Endothelial cell of umbilical vein (primary cell): Measurements from ENCODE around the gene DHRS7B. TPM values are rescaled to one million over a fixed set of nuclear protein-coding genes. Genes with fewer than 3 reads are reported as not detected.

Experiments
- BruUV-seq: library from RNA; stranded (reverse); fragments of 400-500 nt; replicated peaks from 2 replicates; lab custom pipeline; 2021; lab: Mats Ljungman, UMichigan
- CTCF ChIA-PET: fragments of 300-600, 350-600 bp; sonication (Branson Sonifier 250); formaldehyde crosslinking; loops from one replicate; lab custom pipeline; 2021; ENCODE audit warnings: antibody characterized with exemption, inconsistent platforms; lab: Charles Lee
- POLR2A ChIA-PET: fragments of 300-600, 350-600 bp; sonication (Branson Sonifier 250); formaldehyde crosslinking; loops from one replicate; lab custom pipeline; 2021; ENCODE audit warnings: antibody characterized with exemption, inconsistent platforms; lab: Charles Lee
- DNase-seq: peaks from one replicate; pipeline ENCODE4 v3.0.0-alpha.2; 2011; ENCODE audit warnings: low read depth, low spot score
- FAIRE-seq: peaks from 2 replicates; lab custom pipeline; 2011; peaks lifted over from hg19 to GRCh38; lab: Jason Lieb, UNC
- H2AFZ ChIP-seq: 2 replicates; pipeline ENCODE4 v1.6.0; 2012; ENCODE audit warnings: low read depth, low read length, control low read depth, inconsistent platforms
- H3K27ac ChIP-seq: 2 replicates; pipeline ENCODE4 v1.5.1; 2011; ENCODE audit warnings: low read depth, mild to moderate bottlenecking, control low read depth, low read length, moderate library complexity; ENCODE audit not compliant: insufficient read depth
- H3K27me3 ChIP-seq, 2 experiments: 2 replicates each; pipeline versions ENCODE4 v1.6.0 to v1.6.1; 2011; ENCODE audit warnings: low read length in 2 of 2, mixed read lengths in 1 of 2; ENCODE audit not compliant: control insufficient read depth in 2 of 2, insufficient read depth in 2 of 2
- H3K36me3 ChIP-seq, 2 experiments: 2 replicates in 1 of 2; 3 replicates in 1 of 2; pipeline ENCODE4 v1.5.1; 2011; ENCODE audit warnings: low read length in 2 of 2, mild to moderate bottlenecking in 1 of 2, moderate library complexity in 1 of 2; ENCODE audit not compliant: control insufficient read depth in 2 of 2, insufficient read depth in 2 of 2; ENCODE audit errors: extremely low read depth in 1 of 2
- H3K4me1 ChIP-seq: 3 replicates; pipeline ENCODE4 v1.5.1; 2011; ENCODE audit warnings: mild to moderate bottlenecking, low read length; ENCODE audit not compliant: control insufficient read depth, insufficient read depth; ENCODE audit errors: extremely low read depth
- H3K4me2 ChIP-seq: 2 replicates; pipeline ENCODE4 v1.6.1; 2011; ENCODE audit warnings: low read length, control low read depth, mixed read lengths; ENCODE audit not compliant: insufficient read depth
- H3K4me3 ChIP-seq, 3 experiments: fragments of 200-600 bp in 1 of 3; sonication (generic), shearing (Covaris generic) in 1 of 3; replicated peaks in 1 of 3; 2 replicates each; pipeline ENCODE4 v1.5.1; 2011 to 2016; ENCODE audit warnings: control low read depth in 3 of 3, low read length in 3 of 3, mild to moderate bottlenecking in 2 of 3, inconsistent platforms in 1 of 3, low read depth in 1 of 3, moderate library complexity in 1 of 3; ENCODE audit not compliant: insufficient read depth in 1 of 3
- H3K79me2 ChIP-seq: 2 replicates; pipeline ENCODE4 v1.6.0; 2012; ENCODE audit warnings: low read length, inconsistent platforms; ENCODE audit not compliant: control insufficient read depth, insufficient read depth
- H3K9ac ChIP-seq: replicated peaks from 2 replicates; pipeline ENCODE3; 2011; ENCODE audit warnings: low read length, control low read depth; ENCODE audit not compliant: insufficient read depth; ENCODE audit errors: extremely low read depth
- H3K9me1 ChIP-seq: replicated peaks from 3 replicates; pipeline ENCODE4 v1.6.0; 2011; ENCODE audit warnings: mild to moderate bottlenecking, low read length; ENCODE audit not compliant: control insufficient read depth, insufficient read depth; ENCODE audit errors: extremely low read depth
- H3K9me3 ChIP-seq: replicated peaks from 2 replicates; pipeline ENCODE4 v1.5.1; 2012; ENCODE audit warnings: low read length, inconsistent platforms; ENCODE audit not compliant: control insufficient read depth, insufficient read depth
- H4K20me1 ChIP-seq: replicated peaks from 2 replicates; pipeline ENCODE3; 2011; ENCODE audit warnings: mild to moderate bottlenecking, low read length; ENCODE audit not compliant: control insufficient read depth, insufficient read depth; ENCODE audit errors: extremely low read depth
- CTCF ChIP-seq, 2 donors: IDR thresholded peaks; 1 replicate in 1 of 2; 2 replicates in 1 of 2; pipeline ENCODE4 v1.5.1; 2011; ENCODE audit warnings: low read length in 2 of 2, mild to moderate bottlenecking in 2 of 2, moderate library complexity in 2 of 2, control low read depth in 1 of 2, inconsistent platforms in 1 of 2, low read depth in 1 of 2; ENCODE audit not compliant: insufficient read depth in 1 of 2; ENCODE audit errors: extremely low read depth in 1 of 2
- EZH2 ChIP-seq: IDR thresholded peaks from 2 replicates; pipeline ENCODE4 v1.6.1; 2012; ENCODE audit warnings: borderline replicate concordance, low read depth, mild to moderate bottlenecking, moderate library complexity, low read length, inconsistent platforms; ENCODE audit not compliant: severe bottlenecking
- FOS ChIP-seq: IDR thresholded peaks from 2 replicates; pipeline ENCODE4 v1.6.1; 2011; ENCODE audit warnings: mild to moderate bottlenecking, low read length, moderate library complexity, borderline replicate concordance; ENCODE audit not compliant: insufficient read depth
- GATA2 ChIP-seq: IDR thresholded peaks from 2 replicates; pipeline ENCODE4 v1.7.0; 2011; ENCODE audit warnings: low read depth, mild to moderate bottlenecking, moderate library complexity, mixed read lengths, low read length; ENCODE audit not compliant: insufficient read length, insufficient read depth
- JUN ChIP-seq: IDR thresholded peaks from 2 replicates; pipeline ENCODE4 v1.6.1; 2011; ENCODE audit warnings: borderline replicate concordance, low read depth; ENCODE audit not compliant: insufficient read length, insufficient read depth
- MAX ChIP-seq: IDR thresholded peaks from 2 replicates; pipeline ENCODE4 v1.6.1; 2011; ENCODE audit not compliant: insufficient read depth, insufficient read length
- MYC ChIP-seq: IDR thresholded peaks from one replicate; pipeline ENCODE4 v1.6.1; 2011; ENCODE audit warnings: mild to moderate bottlenecking, low read depth, low read length
- POLR2A ChIP-seq: IDR thresholded peaks from 2 replicates; pipeline ENCODE4 v1.6.1; 2012; ENCODE audit warnings: low read depth, mild to moderate bottlenecking, control low read depth, low read length
- POLR2AphosphoS5 ChIP-seq: IDR thresholded peaks from 2 replicates; pipeline ENCODE4 v1.6.1; 2012; ENCODE audit warnings: low read depth, mild to moderate bottlenecking, control low read depth, low read length, moderate library complexity; ENCODE audit not compliant: insufficient read depth
- dilution Hi-C: fragments of 300-500 bp; cut with MboI; formaldehyde crosslinking; loops from one replicate; pipeline ENCODE4 v1.15.0; 2019; ENCODE audit warnings: low sequenced_read_pairs; ENCODE audit not compliant: extremely low pct_ligation_motif_present
- intact Hi-C: fragments of 100-400 bp; cut with micrococcal nuclease; formaldehyde crosslinking; loops from one replicate; pipeline ENCODE4 v1.10.0; 2022
- polyA plus RNA-seq, 4 experiments: library from polyadenylated mRNA; depleted of rRNA in 3 of 4; stranded (reverse) in 3 of 4; unstranded in 1 of 4; fragments of >200 nt; gene quantifications; 2 replicates each; pipeline versions ENCODE4 v1.2.1 to v1.2.3, GENCODE V29; 2011 to 2012; ENCODE audit warnings: missing spikeins in 1 of 4
- total RNA-seq: library from RNA; stranded (reverse); gene quantifications from 2 replicates; pipeline ENCODE4 v1.2.3, GENCODE V29; 2021

The DHRS7B gene
- total and polyA plus RNA-seq, 2 donors (not counting 3 experiments of a cell fraction or from before 2014, with no cell fraction given) = 14.0 to 28.1 TPM

GRCh38 chr17:21171309-21171922 is 44.7 kb downstream of the DHRS7B start:
- H3K27ac ChIP-seq = no peak overlapping the region
- intact Hi-C loops = no loop called here
- H3K4me3 ChIP-seq = no peak overlapping the region
- BruUV-seq = no TSS peak
- no peak for FAIRE-seq
- TF ChIP-seq POLR2AphosphoS5 = no peak
- no peak for TF ChIP-seq MAX
- H3K9me3 ChIP-seq = no peaks in the 10 kb centered on the region
- H3K79me2 ChIP-seq = no peaks in the 10 kb centered on the region
- dilution Hi-C loops = no loop called here
- H3K9ac ChIP-seq = no peak overlapping the region
- no peaks in the 10 kb centered on the region for H3K4me1 ChIP-seq
- no peaks in the 10 kb centered on the region for H3K9me1 ChIP-seq
- POLR2A ChIA-PET = no interaction called here
- no peak overlapping the region for H3K4me2 ChIP-seq
- no peaks in the 10 kb centered on the region for H4K20me1 ChIP-seq
- H3K27me3 ChIP-seq = no peaks in the 10 kb centered on the region
- CTCF ChIA-PET = no interaction called here
- no peak for DNase-seq
- H2AFZ ChIP-seq = no peak overlapping the region
- no peaks in the 10 kb centered on the region for H3K36me3 ChIP-seq

DNA sequence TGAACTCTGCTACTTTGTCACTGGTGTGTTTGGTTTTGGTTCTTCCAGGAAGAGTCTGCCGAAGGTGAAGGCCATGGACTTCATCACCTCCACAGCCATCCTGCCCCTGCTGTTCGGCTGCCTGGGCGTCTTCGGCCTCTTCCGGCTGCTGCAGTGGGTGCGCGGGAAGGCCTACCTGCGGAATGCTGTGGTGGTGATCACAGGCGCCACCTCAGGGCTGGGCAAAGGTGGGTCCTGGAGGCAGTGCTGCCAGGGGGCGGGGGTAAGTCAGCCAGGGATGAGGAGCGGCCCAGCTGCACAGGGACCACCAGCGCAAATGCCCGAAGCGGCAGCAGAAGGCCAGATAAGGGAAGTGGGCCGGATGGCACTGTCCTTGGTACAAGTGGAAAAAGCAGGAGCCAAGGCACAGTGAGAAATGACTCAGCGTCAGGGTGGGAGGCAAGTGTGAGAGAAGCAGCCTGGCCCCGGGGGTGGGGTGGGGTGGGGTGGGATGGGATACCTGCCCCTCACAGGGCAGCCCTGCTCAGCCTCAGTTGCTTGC is 45.3 kb downstream of the DHRS7B start:
- FAIRE-seq = no peak
- Histone ChIP-seq H3K4me2 (no peak overlapping the region), H2AFZ (no peak overlapping the region), H3K36me3 (no peaks in the 10 kb centered on the region), H4K20me1 (no peaks in the 10 kb centered on the region), H3K27ac (no peak overlapping the region), H3K9me1 (no peaks in the 10 kb centered on the region), H3K9ac (no peak overlapping the region), H3K4me1 (no peaks in the 10 kb centered on the region), H3K79me2 (no peaks in the 10 kb centered on the region), H3K4me3 (no peak overlapping the region), H3K9me3 (no peaks in the 10 kb centered on the region), H3K27me3 (no peaks in the 10 kb centered on the region)
- BruUV-seq = no TSS peak
- dilution Hi-C loops = no loop called here
- ChIA-PET POLR2A (no interaction called here), CTCF (interaction anchor here (1.1 kb wide), 1 partner anchor 14 kb away, joined by 3 read pairs; no protein-coding TSS in a partner anchor)
- TF ChIP-seq GATA2 (no peak), CTCF (IDR thresholded peaks at IDR 0.05; ENCODE audit: extremely low read depth in 1 of 2, insufficient read depth in 1 of 2, low read depth in 1 of 2, low read length in 2 of 2) (no peak), POLR2A (no peak), JUN (no peak), FOS (no peak), EZH2 (no peak), POLR2AphosphoS5 (no peak), MYC (no peak), MAX (no peak)
- DNase-seq = no peak
- intact Hi-C loops = no loop called here
